MM.1S (cell line): ENCODE results near the gene RAB8A.
A peak's percentile ranks its signal among the peaks of the same experiment; 100 is the strongest.
"Not testable (repeated sequence)": the region's sequence is repeated elsewhere in the genome, so short reads cannot be mapped to it uniquely, and the experiment has no call there.

Experiments used
- DNase-seq: peaks from one replicate; pipeline ENCODE4 v3.0.0-alpha.2; 2015
- H2AFZ ChIP-seq: fragments of 300-600 bp; sonication (generic); 2 replicates; pipeline ENCODE4 v1.6.0; 2016; ENCODE audit warnings: antibody characterized with exemption, low read length
- H3F3A ChIP-seq: fragments of 300-600 bp; sonication (generic); 2 replicates; pipeline ENCODE4 v1.6.1; 2016; ENCODE audit warnings: mild to moderate bottlenecking, antibody characterized with exemption, low read length, moderate library complexity, mixed read lengths; ENCODE audit not compliant: insufficient read depth
- H3K27ac ChIP-seq: fragments of 300-600 bp; sonication (generic); 2 replicates; pipeline ENCODE4 v1.5.1; 2016; ENCODE audit warnings: mild to moderate bottlenecking, low read length
- H3K27me3 ChIP-seq: fragments of 300-600 bp; sonication (generic); replicated peaks from 2 replicates; pipeline ENCODE4 v1.6.0; 2016; ENCODE audit warnings: low read length; ENCODE audit not compliant: insufficient read depth
- H3K36me3 ChIP-seq: fragments of 300-600 bp; sonication (generic); replicated peaks from 2 replicates; pipeline ENCODE4 v1.6.1; 2016; ENCODE audit warnings: mild to moderate bottlenecking, low read length, mixed read lengths; ENCODE audit not compliant: insufficient read depth
- H3K4me1 ChIP-seq: fragments of 300-600 bp; sonication (generic); 2 replicates; pipeline ENCODE4 v1.6.1; 2016; ENCODE audit warnings: low read length, mixed read lengths
- H3K4me2 ChIP-seq: fragments of 300-600 bp; sonication (generic); 2 replicates; pipeline ENCODE4 v1.6.0; 2016; ENCODE audit warnings: low read depth, low read length
- H3K4me3 ChIP-seq: fragments of 300-600 bp; sonication (generic); 2 replicates; pipeline ENCODE4 v1.5.1; 2016; ENCODE audit warnings: low read length, mixed read lengths
- H3K79me2 ChIP-seq: fragments of 300-600 bp; sonication (generic); 2 replicates; pipeline ENCODE4 v1.6.1; 2016; ENCODE audit warnings: mixed run types, low read length, mixed read lengths
- H3K9ac ChIP-seq: fragments of 300-600 bp; sonication (generic); 2 replicates; pipeline ENCODE4 v1.6.1; 2016; ENCODE audit warnings: low read length, mixed read lengths
- H3K9me2 ChIP-seq: fragments of 300-600 bp; sonication (generic); replicated peaks from 2 replicates; pipeline ENCODE4 v1.6.1; 2016; ENCODE audit warnings: mild to moderate bottlenecking, low read length, mixed read lengths; ENCODE audit not compliant: insufficient read depth
- H3K9me3 ChIP-seq: fragments of 300-600 bp; sonication (generic); replicated peaks from 2 replicates; pipeline ENCODE4 v1.6.1; 2016; ENCODE audit warnings: mild to moderate bottlenecking, low read length, mixed read lengths; ENCODE audit not compliant: insufficient read depth
- H4K20me1 ChIP-seq: fragments of 300-600 bp; sonication (generic); 2 replicates; pipeline ENCODE4 v1.6.1; 2016; ENCODE audit warnings: mild to moderate bottlenecking, low read length, moderate library complexity, mixed read lengths; ENCODE audit not compliant: insufficient read depth
- CTCF ChIP-seq: fragments of 300-600 bp; sonication (generic); IDR thresholded peaks from 2 replicates; pipeline ENCODE4 v1.5.1; 2016; ENCODE audit warnings: antibody characterized with exemption, low read length, mixed read lengths
- EZH2 ChIP-seq: fragments of 300-600 bp; sonication (generic); optimal IDR thresholded peaks from 2 replicates; pipeline ENCODE3; 2017; ENCODE audit warnings: low read depth, mild to moderate bottlenecking, antibody characterized with exemption, low read length, mixed read lengths
- EZH2phosphoT487 ChIP-seq: fragments of 300-600 bp; sonication (generic); IDR thresholded peaks from 2 replicates; pipeline ENCODE4 v1.6.1; 2018; ENCODE audit warnings: antibody characterized with exemption, low read length

The RAB8A gene

GRCh38 chr19:16084067-16084685 lies 27.5 kb upstream of the RAB8A start:
- DNase-seq: no peak
- Histone ChIP-seq H4K20me1 (no peaks in the 10 kb centered on the region), H3F3A (peaks cover 36% of the 10 kb centered on the region), H3K27ac (no peak overlapping the region; the same call in 1 of the 2 replicates), H3K9me2 (no peaks in the 10 kb centered on the region), H3K4me1 (peaks cover 13% of the 10 kb centered on the region), H3K9ac (no peak overlapping the region), H3K36me3 (peaks cover 20% of the 10 kb centered on the region), H3K27me3 (no peaks in the 10 kb centered on the region), H3K9me3 (no peaks in the 10 kb centered on the region), H3K4me2 (no peak overlapping the region), H3K79me2 (peaks cover 99% of the 10 kb centered on the region), H2AFZ (no peak overlapping the region), H3K4me3 (no peak overlapping the region)
- TF ChIP-seq EZH2: no peak

GRCh38 chr19:16085115-16085514 lies 26.6 kb upstream of the RAB8A start:
- DNase-seq: no peak
- Histone ChIP-seq H3K27me3 (no peaks in the 10 kb centered on the region), H3K4me2 (peak overlapping the region; percentile 18; the same call in 1 of the 2 replicates), H3K9me3 (no peaks in the 10 kb centered on the region), H3F3A (peaks cover 27% of the 10 kb centered on the region), H3K9ac (no peak overlapping the region), H3K4me1 (peaks cover 7% of the 10 kb centered on the region), H2AFZ (no peak overlapping the region), H3K36me3 (peaks cover 20% of the 10 kb centered on the region), H3K79me2 (peaks cover 100% of the 10 kb centered on the region), H3K4me3 (no peak overlapping the region), H4K20me1 (no peaks in the 10 kb centered on the region), H3K9me2 (no peaks in the 10 kb centered on the region), H3K27ac (peak overlapping the region; percentile 71; the same call in 1 of the 2 replicates)
- TF ChIP-seq EZH2 (no peak), EZH2phosphoT487 (no peak), CTCF (no peak)

DNA sequence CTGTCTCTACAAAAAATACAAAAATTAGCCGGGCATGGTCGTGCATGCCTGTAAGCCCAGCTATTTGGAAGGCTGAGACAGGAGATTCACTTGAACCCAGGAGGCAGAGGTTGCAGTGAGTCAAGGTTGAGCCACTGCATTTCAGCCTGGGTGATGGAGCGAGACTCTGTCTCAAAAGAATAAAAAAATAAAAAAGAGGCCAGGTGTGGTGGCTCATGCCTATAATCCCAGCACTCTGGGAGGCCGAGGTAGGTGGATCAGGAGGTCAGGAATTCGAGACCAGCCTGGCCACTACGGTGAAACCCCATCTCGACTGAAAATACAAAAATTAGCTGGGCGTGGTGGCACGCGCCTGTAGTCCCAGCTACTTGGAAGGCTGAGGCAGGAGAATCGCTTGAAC lies 24.3 kb upstream of the RAB8A start:
- peaks cover 20% of the 10 kb centered on the region for H3F3A ChIP-seq
- not testable (repeated sequence) for H3K4me3 ChIP-seq, H2AFZ ChIP-seq, H3K4me1 ChIP-seq, H3K9me3 ChIP-seq, H3K4me2 ChIP-seq, H4K20me1 ChIP-seq, DNase-seq, H3K27me3 ChIP-seq, H3K9ac ChIP-seq, H3K9me2 ChIP-seq, H3K27ac ChIP-seq
- H3K79me2 ChIP-seq: peaks cover 97% of the 10 kb centered on the region
- peaks cover 15% of the 10 kb centered on the region for H3K36me3 ChIP-seq

GRCh38 chr19:16087940-16088339 lies 23.7 kb upstream of the RAB8A start:
- Histone ChIP-seq H3K9me2 (no peaks in the 10 kb centered on the region), H3K9ac (no peak overlapping the region), H2AFZ (no peak overlapping the region), H3K79me2 (peaks cover 95% of the 10 kb centered on the region), H3K27me3 (no peaks in the 10 kb centered on the region), H3K4me2 (no peak overlapping the region), H3K36me3 (peaks cover 12% of the 10 kb centered on the region), H4K20me1 (no peaks in the 10 kb centered on the region), H3K27ac (no peak overlapping the region), H3K4me3 (no peak overlapping the region), H3K9me3 (no peaks in the 10 kb centered on the region), H3F3A (peaks cover 20% of the 10 kb centered on the region), H3K4me1 (peaks cover 4% of the 10 kb centered on the region; the same call in 1 of the 2 replicates)
- TF ChIP-seq EZH2 (no peak), CTCF (no peak), EZH2phosphoT487 (no peak)
- DNase-seq: no peak
